Activated CD4-positive, CD25-positive, alpha-beta regulatory T cell treated with anti-CD3 and anti-CD28 coated beads, Interleukin-2, amount 50 U/mL, for 72 hours (primary cell): ENCODE results near the gene MLLT10.

ENCODE experiments used
- DNase-seq: peaks from one replicate; pipeline ENCODE4 v3.0.0; 2021

MLLT10 gene

DNA sequence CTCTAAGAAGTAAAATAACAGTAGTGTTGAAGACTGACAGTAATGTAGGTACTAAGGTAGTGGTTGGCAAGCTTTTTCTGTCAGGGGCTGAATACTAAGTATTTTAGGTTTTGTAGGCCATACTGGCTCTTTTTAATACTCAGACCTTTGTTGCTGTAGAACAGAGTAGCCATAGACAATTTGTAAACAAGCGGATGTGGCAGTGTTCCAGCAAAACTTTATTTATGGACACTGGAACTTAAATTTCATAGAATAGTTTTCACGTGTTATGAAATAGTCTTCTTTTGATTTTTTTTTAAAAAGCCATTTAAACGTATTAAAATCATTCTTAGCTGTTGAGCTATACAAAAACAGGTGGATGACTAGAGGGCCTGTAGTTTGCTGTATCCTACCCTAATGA is 121.2 kb downstream of the MLLT10 start:
- DNase-seq = no peak

DNA sequence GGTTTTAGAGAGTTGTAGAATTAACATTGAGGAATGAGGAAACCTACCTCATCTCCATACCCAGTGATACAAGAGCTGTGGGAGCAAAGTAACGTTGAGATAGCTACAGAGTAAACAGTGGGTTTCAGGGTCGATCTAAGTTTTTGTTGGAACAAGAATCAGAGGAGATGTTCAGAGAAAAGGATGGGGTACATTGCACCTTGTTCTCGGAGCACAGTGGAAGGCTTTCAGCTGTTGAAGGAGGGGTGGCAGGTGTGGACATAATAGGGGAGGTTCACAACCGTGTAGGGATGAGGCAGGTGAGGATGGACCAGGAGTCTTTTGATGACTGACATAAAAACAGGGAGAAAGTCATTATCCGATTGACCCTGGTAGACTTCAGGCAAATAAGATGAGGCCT is 121.7 kb downstream of the MLLT10 start:
- no peak for DNase-seq

DNA sequence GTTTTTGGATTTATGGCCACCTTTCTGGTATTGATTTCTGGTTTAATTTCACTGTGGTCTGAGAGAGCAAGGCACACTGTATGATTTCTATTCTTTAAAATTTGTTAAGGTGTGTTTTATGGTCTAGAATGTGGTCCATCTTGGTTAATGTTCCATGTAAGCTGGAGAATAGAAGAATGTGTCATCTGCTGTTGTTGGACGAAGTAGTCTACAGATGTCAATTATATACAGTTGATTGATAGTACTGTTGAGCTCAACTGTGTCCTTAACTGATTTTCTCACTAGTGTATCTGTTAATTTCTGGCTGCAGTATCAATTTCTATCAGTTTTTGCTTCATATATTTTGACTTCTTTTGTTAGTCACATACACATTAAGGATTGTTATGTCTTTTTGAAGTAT is 127.1 kb downstream of the MLLT10 start:
- DNase-seq = no peak

DNA sequence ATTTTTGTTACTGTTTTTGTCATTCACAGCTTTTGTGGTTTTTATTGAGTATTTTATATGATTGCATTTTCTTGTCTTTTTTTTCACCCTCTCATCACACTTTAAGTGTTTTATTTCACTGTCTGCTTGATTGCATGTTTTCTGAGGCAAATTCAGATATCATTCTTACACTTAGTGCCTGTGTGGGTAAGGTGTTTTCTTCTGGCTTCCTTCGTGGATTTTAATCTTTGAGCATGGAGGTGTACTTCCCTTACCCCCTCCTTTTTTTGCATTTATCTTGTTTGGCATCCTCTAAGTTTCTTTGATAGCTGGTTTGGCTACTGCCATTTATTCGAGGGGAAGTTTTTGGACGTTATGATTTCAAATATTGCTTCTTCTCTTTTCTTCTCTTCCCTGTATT is 127.9 kb downstream of the MLLT10 start:
- no peak for DNase-seq

DNA sequence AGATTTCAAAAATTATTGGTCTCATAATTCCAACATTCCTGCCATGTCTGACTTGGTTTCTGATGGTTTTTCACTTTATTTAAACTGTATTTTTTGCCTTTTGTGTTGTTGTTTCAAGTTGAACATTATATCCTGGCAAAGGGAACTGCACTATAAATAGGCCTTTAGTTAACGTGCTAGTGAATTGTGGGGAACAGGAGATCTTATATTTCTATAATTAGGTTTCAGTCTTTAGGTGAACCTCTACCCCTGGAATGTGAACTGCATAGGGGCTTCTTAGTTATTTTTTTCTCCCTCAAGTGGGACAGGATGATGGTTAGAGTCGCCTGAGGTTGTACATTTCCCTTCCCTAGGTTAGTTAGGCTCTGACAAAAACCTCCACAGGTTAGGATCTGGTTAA is 128.6 kb downstream of the MLLT10 start:
- no peak for DNase-seq

DNA sequence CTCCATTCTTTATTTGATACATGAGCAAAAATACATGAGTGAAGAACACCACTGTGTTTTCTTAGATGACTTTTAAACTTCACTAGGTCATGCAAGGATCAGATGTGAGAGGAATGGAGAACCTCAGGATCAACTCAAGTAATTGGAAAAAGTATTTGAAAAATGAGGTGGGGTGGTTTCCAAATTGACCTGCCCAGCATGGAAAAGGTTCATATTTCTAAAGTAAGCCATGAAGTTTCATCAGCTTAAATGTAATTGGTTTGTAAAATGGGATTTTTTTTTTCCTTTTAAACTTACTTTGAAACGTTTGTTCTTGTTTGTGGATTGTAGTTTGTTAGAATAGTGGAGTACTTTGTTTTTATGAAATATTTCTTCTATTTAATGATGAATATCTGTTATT is 134.8 kb downstream of the MLLT10 start:
- no peak for DNase-seq

DNA sequence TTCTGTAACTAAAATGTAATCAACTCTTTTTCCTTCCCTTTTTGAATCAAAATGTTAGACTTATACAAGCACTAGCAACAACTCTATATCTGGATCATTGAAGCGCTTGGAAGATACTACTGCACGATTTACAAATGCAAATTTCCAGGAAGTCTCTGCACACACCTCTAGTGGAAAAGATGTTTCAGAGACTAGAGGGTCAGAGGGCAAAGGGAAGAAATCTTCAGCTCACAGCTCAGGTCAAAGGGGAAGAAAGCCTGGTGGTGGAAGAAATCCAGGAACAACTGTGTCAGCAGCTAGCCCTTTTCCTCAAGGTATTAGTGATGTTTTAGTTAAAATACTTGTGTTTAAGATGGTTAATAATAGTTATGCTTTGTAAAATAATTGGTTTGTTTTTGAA is 136.4 kb downstream of the MLLT10 start:
- no peak for DNase-seq

DNA sequence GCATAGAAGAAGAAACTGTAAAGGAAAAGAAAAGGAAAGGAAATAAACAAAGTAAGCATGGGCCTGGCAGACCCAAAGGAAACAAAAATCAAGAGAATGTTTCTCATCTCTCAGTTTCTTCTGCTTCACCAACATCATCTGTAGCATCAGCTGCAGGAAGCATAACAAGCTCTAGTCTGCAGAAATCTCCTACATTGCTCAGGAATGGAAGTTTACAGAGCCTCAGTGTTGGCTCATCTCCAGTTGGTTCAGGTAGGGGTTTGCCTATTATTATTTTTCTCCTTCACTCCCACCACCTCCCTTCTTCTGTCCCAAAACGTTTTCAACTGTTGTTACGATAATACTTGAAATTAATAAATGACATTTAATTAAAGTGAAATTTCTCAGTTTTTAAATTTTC is 139.6 kb downstream of the MLLT10 start:
- DNase-seq = no peak

DNA sequence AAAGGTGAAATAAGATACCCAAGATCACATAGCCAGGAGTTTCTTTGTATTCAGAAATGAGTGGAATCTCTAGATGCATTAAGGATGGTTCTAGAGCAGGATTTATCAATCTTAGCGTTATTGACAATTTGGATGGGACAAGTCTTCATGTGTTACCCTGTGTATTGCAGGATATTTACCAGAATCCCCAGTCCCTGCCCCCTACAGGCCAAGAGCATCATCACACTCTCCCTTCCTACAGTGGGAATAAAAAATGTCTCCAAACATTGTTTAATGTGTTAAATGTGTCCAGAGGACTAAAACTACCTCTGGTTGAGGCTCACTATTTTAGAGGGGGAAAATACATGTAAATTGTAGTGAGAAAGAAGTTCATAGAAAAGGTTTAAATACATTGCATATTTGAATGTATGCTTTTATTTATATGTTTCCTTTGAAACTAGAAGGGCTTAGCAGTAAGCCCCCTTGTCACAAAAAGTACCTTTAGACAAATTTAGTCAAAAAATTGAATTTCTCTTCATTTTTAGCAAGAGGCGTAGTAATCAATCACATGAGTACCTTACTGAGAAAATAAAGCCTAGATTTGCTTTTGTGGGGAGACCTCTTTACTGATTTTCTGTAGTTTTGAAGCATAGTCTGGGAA is 141.2 kb downstream of the MLLT10 start:
- DNase-seq = no peak

DNA sequence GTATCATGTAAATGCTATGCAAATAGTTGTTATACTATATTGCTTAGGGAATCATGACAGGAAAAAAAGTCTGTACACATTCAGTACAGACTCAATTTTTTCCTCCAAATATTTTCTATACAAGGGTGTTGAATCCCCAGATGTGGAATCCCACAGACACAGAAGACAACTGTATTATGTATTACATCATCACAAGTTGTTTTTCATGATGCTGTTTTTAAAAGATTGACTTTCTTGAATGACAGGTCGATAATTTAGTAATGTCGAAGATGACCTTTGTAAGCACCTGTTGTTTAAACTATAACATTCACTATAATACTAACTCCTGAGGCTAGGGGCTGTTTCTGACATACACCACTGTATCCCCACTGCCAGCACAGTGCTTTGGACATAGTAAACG is 143.5 kb downstream of the MLLT10 start:
- no peak for DNase-seq

DNA sequence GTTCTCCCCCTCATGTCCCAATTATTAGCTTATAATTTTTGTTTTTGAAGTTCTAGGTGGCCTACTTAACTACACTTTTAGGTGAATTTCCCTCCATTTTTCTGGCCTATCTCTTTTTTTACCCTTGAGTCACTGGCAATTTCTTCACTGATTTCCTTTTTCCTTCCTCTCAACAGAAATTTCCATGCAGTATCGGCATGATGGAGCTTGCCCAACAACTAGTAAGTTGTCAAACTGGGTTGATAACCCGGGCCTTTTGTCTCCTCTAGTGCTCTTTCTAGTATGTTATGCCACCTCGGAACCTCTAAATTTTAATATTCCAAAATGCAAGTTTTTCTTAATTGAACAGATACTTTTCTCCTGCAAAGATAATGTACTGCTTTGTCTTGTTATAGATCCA is 147.1 kb downstream of the MLLT10 start:
- DNase-seq = no peak

DNA sequence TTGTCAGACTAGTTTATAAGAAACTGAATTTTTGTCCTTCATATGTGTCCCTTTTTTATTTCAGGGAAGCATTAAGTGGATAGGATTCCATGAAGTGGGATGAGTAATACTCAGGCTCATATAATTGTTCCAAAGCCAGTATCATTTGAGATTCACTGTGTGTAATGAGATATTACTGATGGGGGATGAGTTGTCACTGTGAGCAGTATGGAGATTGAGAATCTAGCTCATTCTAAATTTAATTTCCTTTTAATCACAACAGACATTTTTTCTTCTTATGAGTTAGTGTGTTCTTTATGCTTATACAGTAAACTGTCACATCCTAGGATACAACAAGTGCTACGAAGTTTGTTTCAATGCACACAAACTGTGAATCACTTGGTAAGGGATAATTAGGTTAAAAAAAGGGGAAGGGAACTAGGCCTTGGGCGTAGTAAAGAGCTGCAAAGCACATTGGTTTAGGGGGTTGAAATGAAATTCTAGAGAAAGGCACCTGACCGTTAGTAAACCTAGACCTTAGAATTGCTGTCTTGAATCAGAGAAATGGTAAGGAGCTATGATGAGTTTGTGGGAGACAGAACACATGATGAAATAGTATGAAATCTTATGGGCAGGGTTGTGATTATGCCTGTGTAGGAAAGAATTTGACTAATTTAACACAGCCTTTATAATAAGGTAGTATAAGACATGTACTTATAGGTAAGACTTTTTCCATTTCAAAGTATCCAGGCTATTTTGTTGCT is 153.4 kb downstream of the MLLT10 start:
- DNase-seq = no peak

DNA sequence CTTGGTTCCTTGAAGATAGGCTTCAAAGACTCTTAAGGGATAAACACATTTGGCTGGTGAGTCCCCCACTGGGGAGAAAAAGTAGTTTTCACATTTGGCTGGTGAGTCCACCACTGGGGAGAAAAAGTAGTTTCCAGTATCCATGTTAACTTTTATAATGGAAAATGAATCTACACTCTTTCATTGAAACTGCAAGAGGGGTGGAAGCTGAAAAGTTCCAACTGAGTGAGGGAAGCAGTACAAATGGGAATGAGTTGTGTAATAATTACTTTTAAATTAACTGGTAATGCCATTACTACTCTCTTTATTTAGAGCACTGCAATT is 153.9 kb downstream of the MLLT10 start:
- DNase-seq = no peak

DNA sequence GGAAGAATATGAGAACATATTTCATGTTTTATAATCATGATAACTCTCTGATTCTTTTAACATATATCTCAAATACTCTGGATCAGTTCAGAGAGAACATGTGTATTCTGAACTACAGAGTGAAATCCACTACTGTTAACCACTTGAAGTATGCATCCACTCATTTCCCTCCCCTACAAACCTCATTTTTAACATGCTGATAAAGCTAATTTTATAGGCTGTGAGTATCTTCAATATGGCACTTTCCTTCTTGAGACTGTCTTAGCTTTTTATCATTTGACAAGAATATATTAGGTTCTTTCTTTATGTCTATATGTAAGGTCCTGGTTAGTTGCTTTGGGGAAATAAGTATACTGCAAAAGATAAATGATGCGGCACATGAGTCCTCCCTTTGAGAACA is 154.8 kb downstream of the MLLT10 start:
- DNase-seq = no peak

DNA sequence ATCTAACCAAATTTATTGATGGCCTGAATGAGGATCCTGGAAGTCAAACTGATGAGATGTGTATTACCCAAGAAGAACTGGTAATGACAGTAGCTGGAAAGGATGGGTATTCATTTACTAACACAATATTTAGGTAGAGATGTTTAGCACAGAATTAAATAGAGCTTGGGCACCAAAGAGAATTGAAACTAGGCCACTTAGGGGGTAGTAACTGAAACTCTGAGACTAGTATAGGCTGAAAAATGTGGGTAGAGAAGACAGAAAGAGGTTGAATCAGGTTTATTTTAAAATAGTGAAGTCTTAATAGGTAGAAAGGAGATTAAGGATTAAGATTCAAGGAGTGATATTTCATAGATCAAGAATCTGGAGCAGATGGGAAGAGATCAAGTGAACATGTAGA is 155.8 kb downstream of the MLLT10 start:
- no peak for DNase-seq

DNA sequence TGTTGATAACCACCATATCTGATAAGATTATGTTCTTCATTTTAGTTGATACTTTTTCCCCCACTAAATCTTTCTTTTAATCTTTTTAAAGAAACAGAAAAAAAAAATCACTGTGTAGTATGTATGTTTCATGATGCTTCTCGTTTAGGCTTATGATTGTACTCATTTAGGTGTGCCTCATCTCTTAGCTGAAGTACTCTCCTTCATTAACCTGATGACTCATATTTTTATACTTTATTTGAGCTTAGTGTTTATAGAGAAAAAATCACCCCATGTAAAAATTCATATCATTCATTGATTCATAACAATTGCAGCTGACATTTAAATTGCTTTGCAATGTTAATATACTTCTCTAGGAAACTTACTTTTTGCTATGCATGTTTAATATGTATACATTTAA is 158.9 kb downstream of the MLLT10 start:
- no peak for DNase-seq

DNA sequence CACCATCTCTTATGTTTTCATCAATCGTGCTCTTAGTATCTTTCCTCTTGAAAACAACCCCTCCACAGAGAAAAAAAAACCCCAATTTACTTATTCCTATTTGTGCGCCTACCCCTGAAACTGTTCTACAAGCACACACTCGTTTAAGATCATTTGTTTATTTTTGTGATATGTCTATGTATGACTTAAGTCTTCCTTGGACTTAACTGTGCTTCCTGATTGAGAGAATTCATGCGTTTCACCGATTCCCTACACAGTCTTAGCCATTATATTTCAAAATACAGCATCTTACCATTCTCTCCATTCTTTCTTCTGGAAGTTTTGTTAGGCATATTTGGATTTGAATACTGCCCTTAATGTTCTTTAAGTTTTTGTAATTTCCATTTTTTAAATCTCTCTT is 159.4 kb downstream of the MLLT10 start:
- no peak for DNase-seq

DNA sequence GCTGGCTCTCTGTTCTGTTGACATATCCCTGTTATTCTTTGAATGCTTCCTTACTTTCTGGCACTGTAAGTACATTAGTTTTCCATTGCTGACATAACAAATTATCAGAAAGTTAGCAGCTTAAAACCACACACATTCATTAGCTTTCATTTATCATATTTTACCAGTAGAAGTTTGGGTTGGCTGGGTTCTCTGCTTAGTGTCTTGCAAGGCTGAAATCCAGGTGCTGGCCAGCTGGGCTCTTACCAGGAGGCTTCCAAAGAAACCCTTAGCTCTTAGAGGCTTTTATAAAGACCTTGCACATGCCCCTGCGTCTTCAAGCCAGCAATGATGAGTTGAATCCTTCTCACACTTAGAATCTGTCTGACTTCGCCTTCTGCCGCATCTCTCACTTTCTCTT is 160.6 kb downstream of the MLLT10 start:
- no peak for DNase-seq

DNA sequence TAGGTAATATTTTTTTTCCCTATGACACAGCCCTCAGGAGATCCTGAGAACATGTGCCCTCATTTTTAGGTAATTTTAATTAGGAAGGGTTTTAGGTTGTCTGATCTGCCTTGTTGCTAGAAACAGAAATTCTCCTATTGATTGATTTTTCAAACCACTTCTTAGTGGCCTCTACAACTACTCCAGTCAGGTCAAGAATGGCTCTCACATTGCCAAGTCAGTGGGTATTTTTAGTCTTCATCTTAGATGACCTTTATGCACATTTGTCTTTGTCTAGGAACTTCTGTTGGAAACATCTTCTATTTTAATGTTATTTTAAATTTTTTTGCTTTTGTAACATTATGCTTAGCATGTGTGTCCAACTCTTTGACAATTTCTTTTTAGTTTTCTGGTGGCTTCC is 162.3 kb downstream of the MLLT10 start:
- DNase-seq = no peak

DNA sequence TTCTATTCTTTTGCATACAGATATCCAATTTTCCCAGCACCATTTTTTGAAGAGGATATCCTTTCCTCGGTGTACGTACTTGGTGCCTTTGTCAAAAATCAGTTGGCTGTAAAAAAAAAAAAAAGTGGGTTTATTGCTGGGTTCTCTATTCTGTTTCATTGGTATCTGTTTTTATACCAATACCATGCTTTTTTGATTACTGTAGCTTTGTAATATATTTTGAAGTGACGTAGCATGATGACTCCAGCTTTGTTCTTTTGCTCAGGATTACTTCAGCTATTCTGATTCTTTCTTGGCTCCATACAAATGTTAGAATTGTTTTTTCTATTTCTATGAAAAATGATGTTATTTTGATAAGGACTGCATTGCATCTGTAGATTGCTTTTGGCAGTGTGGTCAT is 165.5 kb downstream of the MLLT10 start:
- DNase-seq = no peak

DNA sequence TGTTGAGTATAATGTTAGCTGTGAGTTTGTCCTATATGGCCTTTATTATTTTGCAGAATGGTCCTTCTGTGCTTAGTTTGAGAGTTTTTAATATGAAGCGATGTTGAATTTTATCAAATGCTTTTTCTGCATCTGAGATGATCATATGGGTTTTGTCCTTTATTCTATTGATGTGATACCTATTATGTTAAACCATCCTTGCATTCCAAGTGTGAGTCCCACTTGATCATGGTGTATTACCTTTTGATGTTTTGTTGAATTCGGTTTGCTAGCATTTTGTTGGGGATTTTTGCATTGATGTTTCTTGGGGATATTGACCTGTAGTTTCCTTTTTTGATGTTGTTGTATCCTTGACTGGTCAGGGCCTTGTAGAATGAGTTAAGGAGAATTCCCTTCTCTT is 166.4 kb downstream of the MLLT10 start:
- DNase-seq = no peak

DNA sequence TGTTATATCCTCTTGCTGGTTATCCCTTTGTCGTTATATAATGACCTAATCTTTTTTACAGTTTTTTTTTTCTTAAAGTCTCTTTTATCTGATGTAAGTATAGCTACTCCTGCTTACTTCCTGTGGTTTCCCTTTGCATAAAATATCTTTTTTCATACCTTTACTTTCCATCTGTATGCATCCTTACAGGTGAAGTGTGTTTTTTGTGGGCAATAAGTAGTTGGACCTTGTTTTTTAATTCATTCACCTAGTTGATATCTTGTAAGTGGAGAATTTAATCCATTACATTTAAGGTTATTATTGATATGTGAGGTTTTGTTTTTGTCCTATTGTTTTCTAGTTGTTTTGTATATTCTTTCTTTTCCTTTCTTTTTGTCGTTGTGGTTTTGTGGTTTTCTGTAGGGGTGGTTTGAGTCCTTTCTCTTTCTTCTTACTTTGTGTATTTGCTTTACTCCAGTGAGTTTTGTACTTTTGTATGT is 168.6 kb downstream of the MLLT10 start:
- DNase-seq = no peak

DNA sequence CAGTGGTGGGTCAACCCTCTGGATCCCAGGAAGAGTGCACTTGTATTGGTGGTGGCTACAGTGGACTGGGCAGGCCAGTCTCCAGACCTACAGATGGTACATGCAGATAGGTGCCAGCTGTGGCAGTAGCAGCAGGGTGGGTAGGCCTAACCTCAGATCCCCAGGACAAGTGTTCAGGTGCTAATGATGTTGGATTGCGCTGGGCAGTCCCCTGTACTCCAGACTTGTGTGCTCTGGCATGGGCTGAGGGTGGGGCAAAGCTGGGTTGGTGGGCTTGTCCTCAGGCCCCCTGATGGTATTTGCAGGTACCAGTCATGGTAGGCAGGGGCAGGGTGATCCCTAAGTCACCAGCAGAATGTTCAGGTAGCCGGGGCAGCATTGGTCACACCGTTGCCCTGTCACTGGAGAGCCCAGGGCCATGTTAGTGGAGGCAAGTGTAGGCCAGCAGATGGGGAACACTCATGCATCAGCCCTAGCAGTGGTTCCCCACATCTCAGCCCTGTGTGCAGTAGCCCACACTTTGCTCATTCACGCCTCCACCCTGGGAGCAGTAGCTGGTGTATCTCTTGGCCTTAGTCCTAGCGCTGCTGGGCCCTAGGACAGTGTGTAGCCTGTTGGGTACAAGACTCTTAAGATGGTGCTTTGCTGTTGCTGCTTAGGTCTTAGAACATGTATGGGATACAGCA is 171.3 kb downstream of the MLLT10 start:
- DNase-seq = no peak

DNA sequence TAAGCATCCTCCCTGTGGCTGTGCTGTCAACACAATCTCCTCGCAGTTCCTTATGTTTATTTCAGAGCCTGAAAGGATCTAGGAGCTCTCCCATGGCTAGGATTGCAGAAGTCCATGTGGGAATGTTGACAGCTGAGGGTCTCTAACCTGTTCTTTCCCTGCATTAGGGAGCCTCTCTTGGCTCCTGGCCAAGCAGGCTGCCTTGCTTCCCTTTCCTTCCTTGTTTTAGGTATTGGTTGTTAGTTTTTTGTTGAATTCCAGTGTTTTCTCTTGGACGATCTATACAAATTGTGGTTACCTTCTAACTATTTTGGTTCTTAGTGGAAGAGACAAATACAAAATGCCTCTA is 171.8 kb downstream of the MLLT10 start:
- DNase-seq = no peak

DNA sequence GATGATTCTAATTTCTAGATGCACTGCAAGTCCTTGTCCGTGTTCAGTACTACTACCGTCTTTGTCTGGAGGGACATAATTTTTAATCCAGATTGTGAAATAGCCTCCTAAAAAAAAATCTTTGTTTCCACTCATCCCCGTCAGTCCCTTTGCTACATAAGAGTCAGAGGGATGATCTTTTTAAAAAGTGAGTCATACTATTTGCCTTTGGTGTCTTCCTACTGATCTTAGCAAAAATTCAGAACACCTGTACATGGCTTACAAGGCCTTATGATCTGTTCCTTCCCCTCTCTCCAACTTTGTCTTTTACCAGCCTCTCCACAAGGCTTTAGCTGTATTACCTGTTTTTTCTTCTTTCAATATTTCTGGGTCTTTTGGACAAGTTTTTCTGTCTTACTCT is 173.5 kb downstream of the MLLT10 start:
- no peak for DNase-seq
